ENCODE measurements around the gene DYRK1A. TPM values are rescaled to one million over a fixed set of nuclear protein-coding genes. Genes with fewer than 3 reads are reported as not detected.

DYRK1A gene
- total and polyA plus RNA-seq, 10 of the 15 experiments (the other 5 are each of a cell fraction or from before 2014, with no cell fraction given) = 2.4 to 68.6 (median 30.7) TPM

- TF ChIP-seq NKRF (conservative IDR thresholded peaks at IDR 0.05) = no peak
- TF ChIP-seq JUNB (IDR thresholded peaks at IDR 0.05) = no peak
- TF ChIP-seq CREB1 (IDR thresholded peaks at IDR 0.05; ENCODE audit: low read depth) = no peak
- TF ChIP-seq CBX3 (IDR thresholded peaks at IDR 0.05; ENCODE audit: borderline replicate concordance, low read depth) = no peak
Measured at GRCh38 chr21:37391666-37392065, 25.1 kb downstream of the DYRK1A start (continued).

DNA sequence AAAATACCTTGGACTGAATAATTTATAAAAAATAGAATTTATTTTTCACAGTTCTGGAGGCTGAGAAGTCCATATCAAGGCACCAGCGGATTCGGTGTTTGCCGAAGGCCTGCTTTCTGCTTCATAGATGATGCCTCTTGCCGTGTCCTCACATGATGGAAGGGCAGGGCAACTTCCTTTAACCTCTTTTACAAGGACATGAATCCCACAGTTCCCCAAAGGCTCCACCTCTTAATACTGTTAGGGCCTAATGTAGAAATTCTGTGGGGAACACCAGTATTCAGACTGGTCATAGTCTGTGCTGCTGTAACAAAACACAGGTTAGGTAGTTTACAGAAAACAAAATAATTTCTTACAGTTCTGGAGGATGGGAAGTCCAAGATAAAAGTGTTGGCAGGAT, 25.9 kb downstream of the DYRK1A start:
- RAD21 ChIA-PET (ENCODE audit: unreplicated experiment) = no interaction called here
- H4K20me1 ChIP-seq (ENCODE audit: control insufficient read depth, insufficient read depth) = peaks cover 11% of the 10 kb centered on the region
- TF ChIP-seq POLR2AphosphoS2 (IDR thresholded peaks at IDR 0.05; ENCODE audit: low read depth, low read length) = no peak
- TF ChIP-seq MLLT1 (IDR thresholded peaks at IDR 0.05) = no peak
- TF ChIP-seq STAT3 (IDR thresholded peaks at IDR 0.05; ENCODE audit: low read depth, low read length) = no peak
- TF ChIP-seq CREM (IDR thresholded peaks at IDR 0.05; ENCODE audit: low read depth) = no peak
- TF ChIP-seq TCF3 (IDR thresholded peaks at IDR 0.05; ENCODE audit: borderline replicate concordance, insufficient read depth, low read depth, low read length) = no peak
- TF ChIP-seq CEBPB (IDR thresholded peaks at IDR 0.05; ENCODE audit: borderline replicate concordance in 1 of 2, low read depth in 2 of 2, low read length in 2 of 2) = no peak
- TF ChIP-seq HSF1 (IDR thresholded peaks at IDR 0.05; ENCODE audit: low read depth, low read length) = no peak
- no peak for TF ChIP-seq NR2C2 (IDR thresholded peaks at IDR 0.05; ENCODE audit: borderline replicate concordance, control insufficient read depth, insufficient read length, low read depth)
- TF ChIP-seq ZBTB4 (CRISPR knock-in tag; IDR thresholded peaks at IDR 0.05) = no peak
- no peak for TF ChIP-seq LARP7 (IDR thresholded peaks at IDR 0.05)
- TF ChIP-seq RAD21 (IDR thresholded peaks at IDR 0.05; ENCODE audit: insufficient read depth, low read depth, low read length) = no peak

More for the DNA sequence above, 25.9 kb downstream of the DYRK1A start:
- no peak for FAIRE-seq
- no peak for ATAC-seq
- Histone ChIP-seq H3K27me3 (replicated peaks in 1 of 2; ENCODE audit: control insufficient read depth in 2 of 2, insufficient read depth in 2 of 2, low read length in 1 of 2) (no peaks in the 10 kb centered on the region), H3K36me3 (ENCODE audit: control insufficient read depth in 2 of 2, insufficient read depth in 2 of 2, low read length in 1 of 2) (peaks cover 2 to 4% of the 10 kb centered on the region in 2 experiments; a peak in 3 of 4 replicates), H3K79me2 (ENCODE audit: control insufficient read depth, insufficient read depth, low read length) (peaks cover 88% of the 10 kb centered on the region), H3K9me3 (replicated peaks; ENCODE audit: control insufficient read depth, insufficient read depth, low read length) (no peaks in the 10 kb centered on the region; the same call in 2 of the 3 replicates), H2AFZ (ENCODE audit: control insufficient read depth, low read depth, low read length) (no peak overlapping the region), H3K9ac (ENCODE audit: control insufficient read depth, insufficient read depth, low read length) (no peak overlapping the region), H3K27ac (ENCODE audit: control insufficient read depth, insufficient read depth) (no peak overlapping the region), H3K4me3 (no peak overlapping the region), H3K4me1 (ENCODE audit: control insufficient read depth, insufficient read depth, low read length) (no peaks in the 10 kb centered on the region), H3K4me2 (ENCODE audit: control insufficient read depth, insufficient read depth) (no peak overlapping the region)
- ChIA-PET CTCF (interaction anchor here (0.8 to 1.4 kb wide), 3 partner anchors 9 to 71 kb away, joined by 3 read pairs; no protein-coding TSS in a partner anchor), POLR2A (interaction anchor here (0.5 to 1.5 kb wide), 2 partner anchors 9 to 15 kb away, joined by 3 read pairs; no protein-coding TSS in a partner anchor), SMC1A (ENCODE audit: uncharacterized antibody, unreplicated experiment) (interaction anchor here (1.2 kb wide), 2 partner anchors 10 to 18 kb away, joined by 4 to 7 read pairs; no protein-coding TSS in a partner anchor)
- in situ Hi-C loops (cut with MboI) (no loop called here), intact Hi-C loops (cut with micrococcal nuclease; ENCODE audit: unreplicated experiment) (no loop called here)
- no TSS peak for BruUV-seq (replicated peaks)
- 89% methylated on average over 4 of the region's 4 CpGs for WGBS (ENCODE audit: insufficient coverage, insufficient replicate concordance, low lambda C conversion rate, missing lambda C conversion rate)
- DNase-seq (ENCODE audit: low read depth, low spot score) = no peak

Measured in GM12878 (cell line).